H4 (cell line): ENCODE data around the gene RASGRP3. TPM values are rescaled to one million over a fixed set of nuclear protein-coding genes. Genes with fewer than 3 reads are reported as not detected.

Experiments
- DNase-seq: peaks from one replicate; pipeline ENCODE4 v3.0.0-alpha.2; 2015; ENCODE audit warnings: low spot score
- total RNA-seq: library from RNA; depleted of rRNA; stranded (reverse); fragments of >200 nt; shearing (Covaris generic); gene quantifications from 2 replicates; pipeline ENCODE4 v1.2.3, GENCODE V29; 2014

Gene RASGRP3
- total RNA-seq, 1 experiment from 2014 or later, result 3.2 TPM

GRCh38 chr2:33521791-33522281 is 45.4 kb downstream of the RASGRP3 start:
- no peak for DNase-seq

DNA sequence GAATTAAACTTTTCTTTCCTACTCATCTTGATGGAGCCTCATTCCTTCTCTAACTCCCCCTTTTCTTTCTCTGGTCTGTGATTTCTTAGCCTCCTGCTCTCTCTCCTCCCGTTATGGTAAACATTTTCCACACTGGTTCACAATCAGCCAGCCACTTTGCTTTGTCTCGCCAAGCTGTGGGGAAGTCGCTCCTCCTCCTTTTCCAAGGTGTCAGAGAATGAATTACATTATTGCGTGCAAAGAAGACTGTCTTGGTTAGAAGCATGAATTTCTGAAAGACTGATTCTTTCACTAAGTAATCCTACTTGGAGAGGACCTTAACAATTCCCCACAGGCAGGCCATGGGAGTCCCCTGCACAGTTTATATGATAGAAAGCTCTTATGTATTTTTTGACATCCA is 46.1 kb downstream of the RASGRP3 start:
- no peak for DNase-seq

GRCh38 chr2:33525666-33526065 is 49.2 kb downstream of the RASGRP3 start:
- DNase-seq, result no peak

DNA sequence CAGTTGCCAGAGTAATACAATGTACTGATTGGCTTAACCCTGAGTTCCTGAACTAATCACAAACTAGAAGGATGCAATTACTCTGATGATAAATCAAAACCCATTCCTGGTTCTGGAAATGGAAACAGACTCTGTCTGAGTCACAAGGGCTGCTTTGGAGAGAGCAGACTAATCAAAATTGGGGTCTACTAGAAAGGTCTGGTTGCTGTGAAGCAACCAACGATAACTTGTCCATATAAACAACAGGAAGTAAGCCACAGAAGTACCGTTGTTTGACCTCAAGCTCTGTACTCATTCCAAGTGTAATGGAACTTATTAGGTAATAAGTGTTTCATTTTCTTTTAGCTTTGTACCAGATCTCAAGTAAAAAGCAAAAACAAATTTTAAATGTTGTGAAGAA is 49.7 kb downstream of the RASGRP3 start:
- DNase-seq, result no peak

- no peak for DNase-seq
Observed at GRCh38 chr2:33526921-33527320, 50.5 kb downstream of the RASGRP3 start.

GRCh38 chr2:33528441-33528950 is 52.0 kb downstream of the RASGRP3 start:
- DNase-seq, result no peak

GRCh38 chr2:33529771-33530481 is 53.5 kb downstream of the RASGRP3 start:
- peak; percentile 49 for DNase-seq

GRCh38 chr2:33530690-33531548 is 54.5 kb downstream of the RASGRP3 start:
- no peak for DNase-seq

DNA sequence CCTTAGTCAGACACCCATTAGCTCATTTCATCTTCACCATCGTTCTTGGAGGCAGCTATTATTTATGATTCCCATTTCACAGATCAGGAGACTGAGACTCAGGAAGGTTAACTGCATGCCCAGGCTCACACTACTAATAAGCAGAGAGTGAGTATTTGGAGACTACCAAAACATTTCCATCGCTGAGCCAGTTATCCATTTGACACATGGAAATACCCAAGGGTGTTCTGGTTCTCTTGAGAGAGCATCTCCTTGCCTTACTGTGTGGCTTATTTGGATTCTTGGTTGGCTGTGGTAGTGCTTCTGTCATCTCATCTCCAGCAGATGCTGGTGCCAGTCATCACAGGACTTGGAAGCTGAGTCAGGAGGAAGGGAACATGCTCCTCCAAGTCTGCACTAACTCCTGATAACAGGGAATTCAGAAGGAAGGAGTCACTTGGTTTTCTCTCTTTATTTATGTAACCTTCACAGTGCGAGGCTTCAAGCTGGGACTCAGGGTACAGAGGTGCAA is 55.2 kb downstream of the RASGRP3 start:
- no peak for DNase-seq

- DNase-seq, result no peak
Observed at GRCh38 chr2:33532146-33532545, 55.7 kb downstream of the RASGRP3 start.

DNA sequence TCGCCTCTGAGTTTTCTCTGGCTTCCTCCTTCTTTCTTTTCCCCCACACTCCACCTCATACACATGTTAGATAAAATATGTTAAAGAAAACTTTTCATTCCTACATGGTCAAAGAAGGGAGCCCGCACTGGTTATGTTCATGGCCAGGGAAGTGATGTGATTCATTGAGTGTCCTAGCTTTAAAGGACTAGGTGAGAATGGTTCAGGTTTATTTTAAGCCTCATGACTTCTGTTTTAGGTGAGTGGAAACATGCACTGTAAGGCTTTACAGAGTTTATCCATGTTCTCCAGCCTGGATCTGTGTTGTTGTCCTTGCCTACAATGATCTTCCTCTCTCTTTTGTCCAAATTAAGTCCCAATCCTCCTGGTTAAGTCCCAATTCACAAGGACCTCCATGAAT is 56.5 kb downstream of the RASGRP3 start:
- no peak for DNase-seq

GRCh38 chr2:33535421-33535820 is 59.0 kb downstream of the RASGRP3 start:
- DNase-seq, result no peak

- no peak for DNase-seq
Observed at GRCh38 chr2:33541243-33541642, 64.8 kb downstream of the RASGRP3 start.

DNA sequence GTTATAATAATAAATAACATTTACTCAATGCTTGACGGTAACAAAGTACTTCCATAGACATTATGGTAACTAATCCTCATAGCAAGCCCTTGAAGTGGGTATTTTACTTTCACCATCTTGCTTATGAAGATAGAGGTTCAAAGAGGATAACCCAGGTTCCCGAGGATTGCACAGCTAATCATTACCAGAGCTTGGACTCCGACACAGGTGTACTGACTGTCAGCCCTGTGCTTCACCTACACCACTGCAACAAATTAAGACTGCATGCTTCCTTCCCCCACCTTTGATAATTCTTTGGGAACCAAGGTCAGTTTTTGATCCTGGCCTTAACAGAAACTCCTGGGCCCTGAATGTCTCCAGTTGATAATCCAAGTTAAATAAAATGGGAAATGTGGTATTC is 73.8 kb downstream of the RASGRP3 start:
- no peak for DNase-seq

GRCh38 chr2:33552758-33553461 is 76.5 kb downstream of the RASGRP3 start:
- DNase-seq, result no peak

GRCh38 chr2:33555681-33556080 is 79.2 kb downstream of the RASGRP3 start:
- DNase-seq, result no peak

GRCh38 chr2:33559328-33559727 is 82.9 kb downstream of the RASGRP3 start:
- no peak for DNase-seq

GRCh38 chr2:33560017-33560416 is 83.6 kb downstream of the RASGRP3 start:
- DNase-seq, result no peak

- no peak for DNase-seq
Observed at GRCh38 chr2:33561872-33562271, 85.4 kb downstream of the RASGRP3 start.

GRCh38 chr2:33570681-33571080 is 94.2 kb downstream of the RASGRP3 start:
- no peak for DNase-seq

DNA sequence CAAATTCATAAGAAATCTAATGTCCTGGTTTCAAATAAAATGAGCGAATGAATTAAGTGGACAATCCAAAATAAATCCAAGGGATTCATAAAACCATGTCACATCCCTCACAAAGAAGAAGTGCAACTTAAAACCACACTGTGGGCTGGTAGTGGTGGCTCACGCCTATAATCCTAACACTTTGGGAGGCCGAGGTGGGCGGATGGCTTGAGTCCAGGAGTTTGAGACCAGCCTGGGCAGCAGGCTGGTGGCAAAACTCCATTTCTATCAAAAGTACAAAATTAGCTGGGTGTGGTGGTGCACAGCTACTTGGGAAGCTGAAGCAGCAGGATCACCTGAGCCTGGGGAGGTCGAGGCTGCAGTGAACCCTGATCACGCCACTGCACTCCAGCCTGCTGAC is 97.2 kb downstream of the RASGRP3 start:
- no peak for DNase-seq

- DNase-seq, result no peak
Observed at GRCh38 chr2:33577084-33577483, 100.6 kb downstream of the RASGRP3 start.
